Astrocyte (in vitro differentiated cells and primary cell): ENCODE measurements around the gene PFDN5. TPM values are rescaled to one million over a fixed set of nuclear protein-coding genes. Genes with fewer than 3 reads are reported as not detected.

Experiments
- DNase-seq: peaks from one replicate; pipeline ENCODE4 v3.0.0-alpha.2; 2010; ENCODE audit warnings: low read depth
- FAIRE-seq: peaks from 2 replicates; lab custom pipeline; 2011; peaks lifted over from hg19 to GRCh38; lab: Jason Lieb, UNC
- H2AFZ ChIP-seq: 2 replicates; pipeline ENCODE4 v1.6.0; 2012; ENCODE audit warnings: low read depth, low read length, inconsistent platforms
- H3K27ac ChIP-seq: 2 replicates; pipeline ENCODE4 v1.5.1; 2011; ENCODE audit warnings: low read depth, low read length, inconsistent platforms
- H3K27me3 ChIP-seq: 2 replicates; pipeline ENCODE4 v1.6.0; 2011; ENCODE audit warnings: low read length, inconsistent platforms; ENCODE audit not compliant: insufficient read depth
- H3K36me3 ChIP-seq: 2 replicates; pipeline ENCODE4 v1.5.1; 2011; ENCODE audit warnings: low read length, inconsistent platforms; ENCODE audit not compliant: insufficient read depth
- H3K4me1 ChIP-seq: 2 replicates; pipeline ENCODE4 v1.5.1; 2011; ENCODE audit warnings: low read length, inconsistent platforms; ENCODE audit not compliant: insufficient read depth
- H3K4me2 ChIP-seq: 2 replicates; pipeline ENCODE4 v1.6.0; 2012; ENCODE audit warnings: low read length, inconsistent platforms
- H3K4me3 ChIP-seq: 2 replicates; pipeline ENCODE4 v1.5.1; 2011; ENCODE audit warnings: low read depth, mild to moderate bottlenecking, low read length, inconsistent platforms; ENCODE audit not compliant: insufficient read depth
- H3K79me2 ChIP-seq: 2 replicates; pipeline ENCODE4 v1.6.0; 2012; ENCODE audit warnings: mild to moderate bottlenecking, low read length, inconsistent platforms; ENCODE audit not compliant: insufficient read depth
- H3K9ac ChIP-seq: 2 replicates; pipeline ENCODE4 v1.6.0; 2012; ENCODE audit warnings: mild to moderate bottlenecking, low read length, inconsistent platforms
- H3K9me3 ChIP-seq: 2 replicates; pipeline ENCODE4 v1.5.1; 2012; ENCODE audit warnings: low read depth, mild to moderate bottlenecking, low read length, inconsistent platforms; ENCODE audit not compliant: insufficient read depth
- H4K20me1 ChIP-seq: 2 replicates; pipeline ENCODE4 v1.6.0; 2012; ENCODE audit warnings: low read length, inconsistent platforms; ENCODE audit not compliant: insufficient read depth
- H3K27ac Mint-ChIP-seq: one replicate; pipeline ENCODE4 v1.8.0; 2021; ENCODE audit warnings: mild to moderate bottlenecking, mixed read lengths; ENCODE audit not compliant: unreplicated experiment
- H3K27me3 Mint-ChIP-seq: one replicate; pipeline ENCODE4 v1.8.0; 2021; ENCODE audit warnings: low read depth, mixed read lengths; ENCODE audit not compliant: unreplicated experiment
- H3K36me3 Mint-ChIP-seq: one replicate; pipeline ENCODE4 v1.8.0; 2021; ENCODE audit warnings: low read depth, mixed read lengths; ENCODE audit not compliant: unreplicated experiment
- H3K4me1 Mint-ChIP-seq: one replicate; pipeline ENCODE4 v1.8.0; 2021; ENCODE audit warnings: low read depth, mixed read lengths; ENCODE audit not compliant: unreplicated experiment
- H3K4me3 Mint-ChIP-seq: one replicate; pipeline ENCODE4 v1.8.0; 2021; ENCODE audit warnings: mild to moderate bottlenecking, moderate library complexity, mixed read lengths; ENCODE audit not compliant: unreplicated experiment
- H3K9me3 Mint-ChIP-seq: one replicate; pipeline ENCODE4 v1.8.0; 2021; ENCODE audit warnings: mild to moderate bottlenecking, mixed read lengths; ENCODE audit not compliant: unreplicated experiment
- EZH2 ChIP-seq: IDR thresholded peaks from 2 replicates; pipeline ENCODE4 v1.6.1; 2012; ENCODE audit warnings: mild to moderate bottlenecking, low read length, inconsistent platforms; ENCODE audit not compliant: insufficient read depth
- total RNA-seq: library from RNA; stranded (reverse); gene quantifications from 2 replicates; pipeline ENCODE4 v1.2.1, GENCODE V29; 2021
- TF ChIP-seq, protein P1 (sequence below): IDR thresholded peaks from 2 replicates; pipeline ENCODE4 v1.5.1; 2011; ENCODE audit warnings: low read depth, mild to moderate bottlenecking, inconsistent platforms, low read length, moderate library complexity; ENCODE audit not compliant: insufficient read depth

PFDN5 gene
- total RNA-seq, 1 donor from 2014 or later = 281 TPM

DNA sequence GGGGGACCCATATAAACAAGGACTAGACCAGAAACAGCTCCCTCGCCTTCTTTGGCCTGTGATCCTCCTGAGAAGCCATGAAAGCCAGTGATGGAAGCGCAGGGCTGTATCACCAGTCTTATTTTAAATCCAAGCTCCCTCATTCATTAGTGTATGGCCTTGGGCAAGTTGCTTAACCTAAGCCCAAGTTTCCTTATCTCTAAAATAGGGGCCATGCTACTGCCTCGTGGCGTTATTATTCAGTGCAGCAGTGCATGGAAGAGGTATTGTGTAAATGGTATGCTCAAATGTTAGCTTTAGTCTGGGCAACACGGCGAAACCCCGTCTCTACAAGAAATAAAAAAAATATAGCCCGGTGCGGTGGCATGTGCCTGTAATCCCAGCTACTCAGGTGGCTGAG, 17.4 kb upstream of the PFDN5 start:
- Histone ChIP-seq H2AFZ (no peak overlapping the region), H3K4me2 (no peak overlapping the region), H3K27me3 (no peaks in the 10 kb centered on the region), H3K36me3 (peaks cover 11% of the 10 kb centered on the region), H3K4me1 (no peaks in the 10 kb centered on the region), H3K4me3 (no peak overlapping the region), H3K27ac (no peak overlapping the region), H3K9ac (no peak overlapping the region), H4K20me1 (no peaks in the 10 kb centered on the region), H3K9me3 (no peaks in the 10 kb centered on the region), H3K79me2 (no peaks in the 10 kb centered on the region)
- Mint-ChIP-seq H3K9me3 (peaks cover 2% of the 10 kb centered on the region), H3K27ac (no peak overlapping the region), H3K4me3 (no peak overlapping the region), H3K4me1 (no peaks in the 10 kb centered on the region), H3K27me3 (peaks cover 7% of the 10 kb centered on the region), H3K36me3 (peaks cover 2% of the 10 kb centered on the region)
- DNase-seq (no peak), FAIRE-seq (no peak)
- TF ChIP-seq EZH2 = no peak
- TF ChIP-seq, protein P1, sequence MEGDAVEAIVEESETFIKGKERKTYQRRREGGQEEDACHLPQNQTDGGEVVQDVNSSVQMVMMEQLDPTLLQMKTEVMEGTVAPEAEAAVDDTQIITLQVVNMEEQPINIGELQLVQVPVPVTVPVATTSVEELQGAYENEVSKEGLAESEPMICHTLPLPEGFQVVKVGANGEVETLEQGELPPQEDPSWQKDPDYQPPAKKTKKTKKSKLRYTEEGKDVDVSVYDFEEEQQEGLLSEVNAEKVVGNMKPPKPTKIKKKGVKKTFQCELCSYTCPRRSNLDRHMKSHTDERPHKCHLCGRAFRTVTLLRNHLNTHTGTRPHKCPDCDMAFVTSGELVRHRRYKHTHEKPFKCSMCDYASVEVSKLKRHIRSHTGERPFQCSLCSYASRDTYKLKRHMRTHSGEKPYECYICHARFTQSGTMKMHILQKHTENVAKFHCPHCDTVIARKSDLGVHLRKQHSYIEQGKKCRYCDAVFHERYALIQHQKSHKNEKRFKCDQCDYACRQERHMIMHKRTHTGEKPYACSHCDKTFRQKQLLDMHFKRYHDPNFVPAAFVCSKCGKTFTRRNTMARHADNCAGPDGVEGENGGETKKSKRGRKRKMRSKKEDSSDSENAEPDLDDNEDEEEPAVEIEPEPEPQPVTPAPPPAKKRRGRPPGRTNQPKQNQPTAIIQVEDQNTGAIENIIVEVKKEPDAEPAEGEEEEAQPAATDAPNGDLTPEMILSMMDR = no peak

DNA sequence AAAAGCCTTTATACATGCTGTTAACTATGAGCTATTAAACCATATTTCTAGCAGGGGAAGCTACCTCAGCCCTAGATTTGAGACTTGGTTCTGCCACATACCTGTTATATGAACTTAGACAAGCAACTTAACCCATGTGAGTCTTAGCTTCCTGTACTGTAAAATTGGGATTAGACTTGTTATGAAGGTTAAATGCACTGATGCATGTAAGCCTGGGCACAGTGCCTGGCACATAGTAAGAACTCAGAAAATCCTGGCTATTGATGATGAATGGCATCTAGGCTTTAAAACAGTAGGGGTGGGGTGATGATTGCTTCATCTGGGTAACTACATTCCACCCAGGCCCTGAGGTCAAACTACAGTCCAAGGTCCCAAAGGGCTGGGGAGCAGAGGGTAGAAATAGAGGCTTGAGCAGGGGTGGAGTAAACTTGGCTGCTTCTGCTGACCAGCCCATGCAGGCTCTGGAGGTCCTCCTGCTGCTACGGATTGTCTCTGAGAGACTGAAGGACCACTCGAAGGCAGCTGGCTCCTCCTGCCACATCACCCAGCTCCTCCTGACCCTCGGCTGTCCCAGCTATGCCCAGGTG, 16.0 kb upstream of the PFDN5 start:
- H3K27me3 Mint-ChIP-seq = peaks cover 7% of the 10 kb centered on the region
- TF ChIP-seq EZH2 = no peak
- TF ChIP-seq, protein P1 = no peak
- no peaks in the 10 kb centered on the region for H4K20me1 ChIP-seq
- no peak overlapping the region for H3K4me2 ChIP-seq
- peaks cover 18% of the 10 kb centered on the region for H3K36me3 ChIP-seq
- H2AFZ ChIP-seq = no peak overlapping the region
- peaks cover 2% of the 10 kb centered on the region for H3K9me3 Mint-ChIP-seq
- H3K27me3 ChIP-seq = no peaks in the 10 kb centered on the region
- no peak overlapping the region for H3K4me3 ChIP-seq
- no peaks in the 10 kb centered on the region for H3K36me3 Mint-ChIP-seq
- DNase-seq (no peak), FAIRE-seq (no peak)
- no peaks in the 10 kb centered on the region for H3K79me2 ChIP-seq
- H3K4me1 ChIP-seq = no peaks in the 10 kb centered on the region
- no peak overlapping the region for H3K27ac ChIP-seq
- H3K4me1 Mint-ChIP-seq = no peaks in the 10 kb centered on the region
- no peak overlapping the region for H3K9ac ChIP-seq
- no peak overlapping the region for H3K4me3 Mint-ChIP-seq
- H3K27ac Mint-ChIP-seq = no peak overlapping the region
- no peaks in the 10 kb centered on the region for H3K9me3 ChIP-seq

DNA sequence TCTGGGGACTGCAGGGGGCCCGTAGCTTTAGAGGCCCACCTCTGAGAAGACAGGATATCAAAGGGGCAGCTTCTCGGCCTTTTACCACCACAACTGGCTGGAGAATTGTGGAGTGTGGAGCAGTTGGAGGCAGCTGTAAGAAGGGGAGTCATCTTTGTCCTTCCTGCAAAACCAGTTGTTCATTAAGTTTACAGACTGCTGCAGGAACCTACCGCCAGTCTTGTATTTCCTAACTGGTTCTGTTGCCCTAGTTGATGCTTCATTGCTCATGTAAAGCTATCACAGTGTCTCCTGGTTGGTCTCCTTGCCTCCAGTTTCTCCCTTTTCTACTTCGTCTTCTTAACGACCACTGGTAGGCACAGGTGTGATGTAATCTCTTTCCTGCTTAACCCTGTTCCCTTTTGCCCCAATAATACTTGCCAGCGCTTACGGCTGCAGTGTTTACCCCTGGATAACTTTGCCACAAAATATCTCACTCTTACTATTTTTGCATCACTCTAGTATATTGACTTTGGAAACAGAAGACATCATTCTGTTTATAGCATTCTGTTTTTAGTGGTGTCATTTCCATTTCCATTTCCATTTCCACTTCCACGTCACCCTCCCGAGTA, 15.3 kb upstream of the PFDN5 start:
- DNase-seq (no peak), FAIRE-seq (no peak)
- Histone ChIP-seq H4K20me1 (no peaks in the 10 kb centered on the region), H3K36me3 (peaks cover 18% of the 10 kb centered on the region), H3K27ac (no peak overlapping the region), H3K27me3 (no peaks in the 10 kb centered on the region), H3K4me3 (no peak overlapping the region), H3K4me2 (no peak overlapping the region), H3K9me3 (no peaks in the 10 kb centered on the region), H2AFZ (no peak overlapping the region), H3K79me2 (no peaks in the 10 kb centered on the region), H3K9ac (no peak overlapping the region), H3K4me1 (no peaks in the 10 kb centered on the region)
- TF ChIP-seq EZH2 = no peak
- TF ChIP-seq, protein P1 = no peak
- no peaks in the 10 kb centered on the region for H3K36me3 Mint-ChIP-seq
- H3K4me1 Mint-ChIP-seq = no peaks in the 10 kb centered on the region
- H3K27ac Mint-ChIP-seq = no peak overlapping the region
- peaks cover 2% of the 10 kb centered on the region for H3K9me3 Mint-ChIP-seq
- no peak overlapping the region for H3K4me3 Mint-ChIP-seq
- peaks cover 7% of the 10 kb centered on the region for H3K27me3 Mint-ChIP-seq
